COLO668 (cell line): ENCODE measurements around the gene AP2B1.
A peak's percentile ranks its signal among the peaks of the same experiment; 100 is the strongest.

Experiments used
- DNase-seq: peaks from one replicate; lab custom pipeline; 2025; ENCODE audit not compliant: unreplicated experiment; lab: John Stamatoyannopoulos, UW

Gene AP2B1

GRCh38 chr17:35727635-35728034 is 140.5 kb downstream of the AP2B1 start:
- no peak for DNase-seq

- DNase-seq: no peak
Measured at GRCh38 chr17:35728551-35728950, 141.4 kb downstream of the AP2B1 start.

DNA sequence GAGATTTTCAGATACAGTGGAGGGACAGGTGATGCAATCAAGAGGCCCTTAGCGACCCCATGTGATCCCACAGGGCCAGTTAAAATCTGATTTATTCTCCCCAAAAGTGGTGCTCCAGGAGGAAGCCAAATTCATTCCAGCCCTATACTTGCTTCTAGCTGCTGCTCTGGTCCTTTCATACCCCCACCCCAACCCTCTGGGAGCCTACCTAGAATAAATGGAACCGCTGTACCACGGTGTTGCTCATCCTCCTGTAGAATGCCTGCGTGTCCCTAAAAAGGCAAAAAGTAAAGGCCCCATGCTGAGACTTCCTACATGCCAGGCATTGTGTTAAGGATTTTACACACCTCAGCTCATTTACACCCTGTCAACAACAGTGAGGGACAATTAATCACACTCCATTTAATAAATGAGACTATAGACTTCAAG is 142.3 kb downstream of the AP2B1 start:
- DNase-seq: no peak

DNA sequence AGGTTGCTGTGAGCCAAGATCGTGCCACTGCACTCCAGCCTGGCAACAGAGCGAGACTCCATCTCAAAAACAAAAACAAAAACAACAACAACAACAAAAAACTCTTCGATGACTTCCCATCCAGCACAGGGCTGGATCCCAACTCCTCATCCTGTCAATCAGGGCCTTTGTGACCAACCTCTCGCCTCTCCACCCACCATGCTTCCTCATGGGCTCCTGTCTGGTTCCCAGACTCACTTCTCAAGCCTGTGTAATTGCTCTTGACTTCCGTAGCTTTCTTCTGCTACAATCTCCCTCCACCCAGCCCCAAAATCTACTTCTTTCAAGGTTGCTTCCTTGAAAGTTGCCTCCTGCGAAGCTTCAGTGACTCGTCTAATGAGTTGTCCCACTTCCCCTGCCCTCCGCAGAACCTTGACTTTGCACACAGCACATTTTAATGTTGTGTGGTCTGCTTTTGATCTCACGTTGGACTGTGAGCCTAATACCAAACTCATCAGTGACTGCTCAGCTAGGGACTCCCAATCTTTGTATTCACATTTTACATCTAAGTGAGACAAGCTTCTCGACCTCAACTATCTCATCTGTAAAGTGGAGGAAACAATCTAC is 143.4 kb downstream of the AP2B1 start:
- DNase-seq: no peak

- DNase-seq: peak; percentile 2
Measured at GRCh38 chr17:35731239-35731916, 144.3 kb downstream of the AP2B1 start, which contains the start of gene RASL10B. Gene RASL10B, plus strand, starts transcription at chr17:35731639. Its CDS starts 3,546 bp downstream, at chr17:35735185.

DNA sequence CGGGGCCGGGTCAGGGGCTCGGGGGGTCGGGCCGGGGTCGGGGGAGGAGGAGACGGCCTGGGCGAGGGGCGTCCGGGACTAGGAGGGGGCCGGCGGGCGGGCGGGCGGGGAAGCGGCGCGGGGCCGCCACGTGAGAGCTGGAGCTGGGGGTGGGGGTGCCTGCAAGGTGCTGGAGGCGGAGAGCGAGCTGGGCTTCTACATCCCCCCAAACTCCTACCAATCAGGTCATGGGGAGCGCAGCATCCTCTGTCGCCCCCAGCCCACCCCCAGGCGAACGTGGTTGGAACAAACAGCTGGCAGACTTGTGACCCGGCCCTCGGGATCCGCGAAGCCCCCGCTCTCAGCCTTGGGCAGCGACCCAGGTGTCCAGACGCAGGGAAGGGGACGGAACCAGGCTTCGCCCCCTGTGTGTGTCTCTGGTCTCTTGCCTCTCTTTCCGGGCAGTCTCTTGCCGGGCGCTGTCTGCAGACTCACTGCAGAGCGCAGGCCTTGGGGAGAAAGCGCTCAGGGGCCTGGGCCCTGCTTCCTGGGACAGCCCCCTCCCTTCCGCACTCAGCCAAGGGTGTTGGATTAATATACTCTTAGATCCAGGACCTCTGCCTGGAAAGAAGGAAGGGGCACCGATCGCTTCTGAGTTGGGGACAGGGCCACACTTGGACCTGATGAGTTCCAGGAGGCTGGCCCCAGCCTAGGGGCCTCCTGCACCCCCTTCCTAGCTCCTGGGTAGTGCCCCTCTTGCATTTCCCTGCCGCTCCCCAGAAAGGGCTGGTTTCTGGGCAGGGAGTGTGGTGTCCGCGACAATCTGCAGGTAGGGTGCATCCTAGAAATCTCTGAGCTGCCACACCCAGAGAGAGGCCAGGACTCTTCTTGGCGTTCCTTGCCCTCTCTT is 145.0 kb downstream of the AP2B1 start:
- no peak for DNase-seq

- no peak for DNase-seq
Measured at GRCh38 chr17:35732806-35733136, 145.6 kb downstream of the AP2B1 start.

DNA sequence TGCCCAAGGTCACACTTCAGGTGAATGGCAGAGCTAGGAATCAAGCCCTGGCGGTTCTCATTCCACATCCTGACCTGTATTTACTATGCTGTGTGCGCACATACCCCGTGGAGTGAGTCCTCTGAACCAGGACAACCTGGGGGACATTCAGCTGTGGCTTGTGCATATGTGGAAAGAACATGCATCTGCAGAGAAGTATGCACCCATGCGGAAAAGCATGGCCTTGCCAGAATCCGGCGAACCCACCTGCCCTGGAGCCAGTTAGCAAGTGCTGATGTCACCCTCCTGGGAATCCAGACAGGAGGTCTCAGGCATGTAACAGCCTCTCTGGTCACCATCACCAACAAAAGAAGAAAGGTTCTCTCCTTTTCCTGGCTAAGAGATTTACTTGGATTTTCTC is 146.2 kb downstream of the AP2B1 start:
- DNase-seq: no peak

GRCh38 chr17:35734396-35734795 is 147.3 kb downstream of the AP2B1 start:
- no peak for DNase-seq

DNA sequence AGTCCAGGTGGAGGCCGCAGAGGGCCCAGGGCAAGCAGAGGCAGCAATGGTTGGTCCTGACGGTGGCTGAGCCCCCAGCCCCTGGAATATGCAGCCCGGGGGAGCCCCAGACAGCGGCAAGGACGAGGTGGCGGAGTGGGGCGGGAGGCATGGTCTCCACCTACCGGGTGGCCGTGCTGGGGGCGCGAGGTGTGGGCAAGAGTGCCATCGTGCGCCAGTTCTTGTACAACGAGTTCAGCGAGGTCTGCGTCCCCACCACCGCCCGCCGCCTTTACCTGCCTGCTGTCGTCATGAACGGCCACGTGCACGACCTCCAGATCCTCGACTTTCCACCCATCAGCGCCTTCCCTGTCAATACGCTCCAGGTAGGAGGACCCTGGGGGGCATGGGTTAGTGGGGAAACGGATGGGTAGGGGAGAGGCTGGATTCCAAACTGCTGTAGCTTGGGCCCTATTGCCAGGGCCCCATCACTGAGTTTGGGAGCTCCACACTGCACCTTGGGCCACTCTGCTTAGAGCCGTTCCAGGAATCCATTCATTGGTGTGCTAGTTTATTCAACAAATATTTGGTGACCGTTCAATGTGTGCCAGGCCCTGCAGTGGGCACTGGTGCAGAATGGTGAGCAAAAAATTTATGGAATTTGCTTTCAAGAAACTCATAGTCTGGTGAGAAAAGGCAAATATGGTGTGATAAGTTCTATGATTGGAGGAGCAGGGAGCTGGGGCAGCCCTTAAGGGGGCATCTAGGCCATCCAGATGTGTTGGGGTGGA is 148.1 kb downstream of the AP2B1 start:
- no peak for DNase-seq

DNA sequence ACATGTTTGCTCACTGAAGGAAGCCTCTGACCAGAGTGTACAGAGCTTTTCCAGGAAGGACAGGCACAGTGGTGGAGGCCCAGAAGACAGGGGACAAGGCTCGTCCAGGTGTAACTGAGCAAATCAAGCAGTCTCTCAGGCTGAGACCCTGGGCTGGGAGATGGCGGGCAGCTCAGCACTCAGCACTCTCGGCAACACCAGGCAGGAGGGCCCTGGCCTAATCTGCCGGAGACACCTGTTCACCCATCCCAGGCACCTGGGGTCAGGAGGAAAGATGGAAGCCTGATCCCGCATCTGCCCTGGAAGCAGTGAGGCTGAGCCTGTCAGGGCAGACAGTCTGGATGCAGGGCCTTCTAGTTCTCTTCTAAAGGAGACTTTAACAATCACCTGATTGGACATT is 149.1 kb downstream of the AP2B1 start:
- DNase-seq: no peak

DNA sequence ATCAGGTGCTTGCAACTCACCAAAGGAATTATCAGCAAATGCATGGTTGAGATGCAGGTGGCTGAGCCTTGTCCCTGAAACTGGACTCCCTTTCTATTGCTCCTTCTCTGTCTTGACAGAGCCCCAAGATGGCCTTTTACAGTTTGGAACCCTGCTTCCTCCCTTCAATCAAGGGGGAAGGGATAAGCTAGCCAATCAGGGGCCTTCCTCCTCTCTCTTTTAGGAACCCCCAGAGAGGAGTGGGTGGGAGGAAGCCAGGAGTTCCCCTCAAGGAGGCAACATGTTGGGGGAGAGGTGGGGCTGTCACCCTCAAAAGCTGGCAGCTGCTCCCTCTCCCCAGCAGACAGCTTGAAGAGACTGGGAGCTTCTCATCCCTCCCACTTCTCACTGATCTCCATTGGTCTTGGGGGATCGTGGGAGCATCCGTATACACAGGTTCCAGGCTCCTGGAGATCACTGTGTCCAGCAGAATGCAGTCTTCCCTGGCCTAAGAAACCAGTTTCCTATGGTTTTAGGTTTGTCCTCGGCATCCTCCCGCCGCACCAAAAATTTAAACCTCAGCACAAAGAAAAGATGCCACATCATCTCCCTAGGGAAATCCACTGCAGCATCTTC is 151.5 kb downstream of the AP2B1 start:
- DNase-seq: no peak

DNA sequence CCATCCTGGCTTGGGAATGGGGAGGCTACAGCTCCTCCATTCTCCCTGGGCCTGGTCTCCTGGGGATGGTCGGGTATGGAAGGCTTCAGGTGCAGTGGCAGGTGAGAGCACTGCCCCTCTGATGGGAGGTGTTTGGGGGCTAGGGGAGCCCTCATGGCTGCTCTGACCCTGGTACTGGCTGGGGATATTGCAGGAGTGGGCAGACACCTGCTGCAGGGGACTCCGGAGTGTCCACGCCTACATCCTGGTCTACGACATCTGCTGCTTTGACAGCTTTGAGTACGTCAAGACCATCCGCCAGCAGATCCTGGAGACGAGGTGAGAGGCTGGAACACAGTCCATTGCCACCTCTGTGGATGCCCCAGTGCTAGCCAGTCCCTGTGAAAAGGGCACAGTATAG is 153.1 kb downstream of the AP2B1 start:
- DNase-seq: no peak

DNA sequence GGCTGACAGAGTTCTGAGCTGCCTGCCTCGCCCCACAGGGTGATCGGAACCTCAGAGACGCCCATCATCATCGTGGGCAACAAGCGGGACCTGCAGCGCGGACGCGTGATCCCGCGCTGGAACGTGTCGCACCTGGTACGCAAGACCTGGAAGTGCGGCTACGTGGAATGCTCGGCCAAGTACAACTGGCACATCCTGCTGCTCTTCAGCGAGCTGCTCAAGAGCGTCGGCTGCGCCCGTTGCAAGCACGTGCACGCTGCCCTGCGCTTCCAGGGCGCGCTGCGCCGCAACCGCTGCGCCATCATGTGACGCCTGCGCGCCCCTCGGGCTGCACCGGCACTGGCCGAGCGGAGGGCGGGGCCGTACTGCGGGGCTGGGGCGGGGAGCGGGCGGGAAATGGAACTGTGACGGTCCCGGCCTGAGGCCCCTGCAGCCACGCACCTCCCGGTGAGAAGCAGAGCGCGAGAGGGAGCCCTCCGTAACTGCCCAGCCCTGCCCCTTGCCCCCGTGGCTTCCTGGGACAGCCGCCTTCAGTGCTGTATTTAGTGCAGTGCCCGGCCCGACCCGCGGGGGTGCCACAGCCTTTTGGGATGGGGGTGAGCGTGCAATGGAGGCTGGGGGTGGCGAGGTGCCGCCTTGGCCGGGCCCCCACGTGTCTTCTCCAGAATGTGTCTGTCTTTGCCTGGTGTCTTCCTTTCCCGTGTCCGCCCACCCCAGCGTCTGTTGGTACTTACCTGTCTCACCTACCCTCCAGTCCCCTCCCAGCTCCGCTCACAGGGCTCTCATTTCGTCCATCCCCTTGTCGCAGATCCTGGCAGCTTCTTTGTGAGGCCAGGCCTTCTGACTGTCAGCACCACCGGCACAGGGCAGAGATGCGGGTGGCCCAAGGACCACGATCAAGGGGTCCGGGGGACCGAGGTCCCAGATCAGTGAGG is 154.1 kb downstream of the AP2B1 start:
- DNase-seq: peak; percentile 4

DNA sequence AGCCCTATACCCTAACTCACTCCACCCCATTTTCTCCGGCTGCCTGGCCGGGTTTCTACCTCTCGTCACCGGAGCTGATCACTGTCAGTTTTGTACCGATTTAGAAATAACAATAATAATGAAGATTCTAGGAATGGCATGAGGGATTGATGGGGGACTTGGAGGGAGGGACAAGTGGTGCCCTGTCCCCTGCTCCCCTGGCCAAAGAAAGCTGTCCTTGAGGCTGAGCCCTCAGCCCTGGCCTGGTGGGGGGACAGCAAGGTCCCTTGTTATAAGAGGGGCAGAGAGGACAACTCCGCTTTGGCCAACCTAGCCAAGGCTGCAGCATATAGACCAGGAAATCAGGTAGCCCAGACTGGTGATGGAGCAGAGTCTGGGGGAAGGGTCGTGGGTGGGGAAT is 155.4 kb downstream of the AP2B1 start:
- no peak for DNase-seq

GRCh38 chr17:35742896-35743477 is 155.9 kb downstream of the AP2B1 start:
- no peak for DNase-seq

GRCh38 chr17:35743626-35744328 is 156.7 kb downstream of the AP2B1 start:
- no peak for DNase-seq

DNA sequence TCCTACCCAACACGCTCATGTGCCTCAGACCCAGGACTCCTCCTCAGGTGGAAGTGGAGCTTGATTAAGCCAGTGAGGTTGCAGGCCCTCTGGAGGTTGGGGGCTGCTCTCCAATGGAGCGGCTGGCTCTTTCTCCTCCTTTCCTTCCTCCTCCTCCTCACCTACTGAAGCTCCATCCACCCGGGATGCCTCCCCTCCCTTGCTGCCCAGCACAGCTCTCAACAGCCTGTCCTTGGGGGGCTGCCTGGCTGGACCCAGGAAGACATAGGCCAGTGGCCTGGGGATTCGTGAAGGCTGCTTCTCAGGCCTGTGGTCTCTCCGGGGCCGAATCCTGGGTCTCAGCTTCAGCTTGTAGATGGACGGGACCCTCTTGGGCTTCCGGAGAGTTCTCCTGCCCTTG is 157.7 kb downstream of the AP2B1 start:
- no peak for DNase-seq

DNA sequence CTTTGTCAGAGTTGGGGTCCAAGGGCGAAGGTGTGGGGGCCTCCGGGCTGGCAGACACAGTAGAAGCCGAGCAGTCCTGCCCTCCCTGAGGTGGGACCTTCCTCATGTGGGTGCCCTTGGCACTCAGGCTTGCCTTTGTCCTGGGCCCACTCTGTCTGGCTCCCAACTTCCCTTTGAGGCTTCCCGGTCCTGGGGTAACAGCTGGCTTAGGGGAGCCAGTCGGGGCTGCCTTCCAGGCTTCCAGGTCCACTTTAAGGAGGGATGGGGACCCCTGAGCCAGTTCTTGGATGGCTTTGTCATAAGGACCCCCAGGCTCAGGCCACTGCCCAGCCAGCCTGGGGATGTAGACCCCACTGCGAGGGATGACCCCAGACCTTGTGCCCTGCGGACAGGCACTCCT is 158.1 kb downstream of the AP2B1 start:
- DNase-seq: no peak
